GM23338 (cell line): ENCODE measurements around the gene CDH4. TPM values are rescaled to one million over a fixed set of nuclear protein-coding genes. Genes with fewer than 3 reads are reported as not detected.

Source experiments
- ATAC-seq: fragments of 200-7000 bp; cut with Tn5 transposase; 3 replicates; pipeline ENCODE4 v1.9.1; 2020
- DNase-seq: peaks from one replicate; pipeline ENCODE4 v3.0.0-alpha.2; 2015; ENCODE audit warnings: low spot score
- H2AFZ ChIP-seq: fragments of 200-600 bp; sonication (generic); 2 replicates; pipeline ENCODE4 v1.8.0; 2016; ENCODE audit warnings: antibody characterized with exemption, mild to moderate bottlenecking, moderate library complexity
- H3F3A ChIP-seq: fragments of 200-600 bp; sonication (generic); replicated peaks from 2 replicates; pipeline ENCODE4 v1.8.0; 2017; ENCODE audit warnings: antibody characterized with exemption, mixed run types, low read depth
- H3K27ac ChIP-seq: fragments of 200-600 bp; sonication (generic); 2 replicates; pipeline ENCODE4 v1.6.1; 2016; ENCODE audit warnings: low read depth
- H3K27me3 ChIP-seq: fragments of 200-600 bp; sonication (generic); 2 replicates; pipeline ENCODE4 v1.8.0; 2016; ENCODE audit warnings: mild to moderate bottlenecking, mixed run types, moderate library complexity; ENCODE audit not compliant: insufficient read depth
- H3K36me3 ChIP-seq: fragments of 200-600 bp; sonication (generic); 2 replicates; pipeline ENCODE4 v1.8.0; 2016; ENCODE audit warnings: mild to moderate bottlenecking; ENCODE audit not compliant: insufficient read depth
- H3K4me1 ChIP-seq: fragments of 200-600 bp; sonication (generic); 2 replicates; pipeline ENCODE4 v1.8.0; 2016; ENCODE audit warnings: mild to moderate bottlenecking, moderate library complexity; ENCODE audit not compliant: insufficient read depth
- H3K4me2 ChIP-seq: fragments of 200-600 bp; sonication (generic); 2 replicates; pipeline ENCODE4 v1.7.1; 2017; ENCODE audit warnings: mixed run types
- H3K4me3 ChIP-seq: fragments of 200-600 bp; sonication (generic); 2 replicates; pipeline ENCODE4 v1.6.1; 2016; ENCODE audit warnings: mixed run types
- H3K79me2 ChIP-seq: fragments of 200-600 bp; sonication (generic); replicated peaks from 2 replicates; pipeline ENCODE4 v1.8.0; 2017; ENCODE audit warnings: mild to moderate bottlenecking; ENCODE audit not compliant: insufficient read depth
- H3K9me2 ChIP-seq: fragments of 200-600 bp; sonication (generic); 2 replicates; pipeline ENCODE4 v1.8.0; 2017; ENCODE audit not compliant: insufficient read depth
- H4K20me1 ChIP-seq: fragments of 200-600 bp; sonication (generic); replicated peaks from 2 replicates; pipeline ENCODE4 v1.8.0; 2017; ENCODE audit warnings: mild to moderate bottlenecking; ENCODE audit not compliant: insufficient read depth
- H3K27ac Mint-ChIP-seq: 2 replicates; pipeline ENCODE4 v1.8.0; 2020; ENCODE audit warnings: inconsistent platforms, mild to moderate bottlenecking, moderate library complexity, mixed read lengths
- H3K27me3 Mint-ChIP-seq: 3 replicates; pipeline ENCODE4 v1.8.0; 2022; ENCODE audit warnings: low read depth, mild to moderate bottlenecking, moderate library complexity, mixed read lengths, inconsistent platforms; ENCODE audit not compliant: insufficient read depth, poor library complexity
- H3K36me3 Mint-ChIP-seq: 3 replicates; pipeline ENCODE4 v1.8.0; 2021; ENCODE audit warnings: low read depth, mild to moderate bottlenecking, inconsistent platforms, moderate library complexity, mixed read lengths
- H3K4me1 Mint-ChIP-seq: 3 replicates; pipeline ENCODE4 v1.8.0; 2020; ENCODE audit warnings: mild to moderate bottlenecking, inconsistent platforms, mixed read lengths
- H3K4me3 Mint-ChIP-seq: 3 replicates; pipeline ENCODE4 v1.8.0; 2021; ENCODE audit warnings: moderate library complexity, mild to moderate bottlenecking, inconsistent platforms, mixed read lengths
- H3K9me3 Mint-ChIP-seq: 3 replicates; pipeline ENCODE4 v1.8.0; 2020; ENCODE audit warnings: moderate library complexity, mild to moderate bottlenecking, inconsistent platforms, mixed read lengths
- ETS1 ChIP-seq: IDR thresholded peaks from 2 replicates; pipeline ENCODE4 v1.6.1; 2016; ENCODE audit warnings: antibody characterized with exemption
- EZH2 ChIP-seq: fragments of 200-600 bp; sonication (generic); IDR thresholded peaks from one replicate; pipeline ENCODE4 v1.8.0; 2017; ENCODE audit warnings: antibody characterized with exemption, mild to moderate bottlenecking, low read depth; ENCODE audit not compliant: unreplicated experiment
- EZH2phosphoT487 ChIP-seq: fragments of 200-600 bp; sonication (generic); IDR thresholded peaks from one replicate; pipeline ENCODE4 v1.8.1; 2018; ENCODE audit warnings: antibody characterized with exemption; ENCODE audit not compliant: unreplicated experiment
- JUNB ChIP-seq: IDR thresholded peaks from one replicate; pipeline ENCODE4 v1.6.1; 2016; ENCODE audit warnings: antibody characterized with exemption; ENCODE audit not compliant: unreplicated experiment
- NANOG ChIP-seq: IDR thresholded peaks from 2 replicates; pipeline ENCODE4 v1.6.1; 2016; ENCODE audit warnings: antibody characterized with exemption, borderline replicate concordance
- POLR2AphosphoS5 ChIP-seq: IDR thresholded peaks from 2 replicates; pipeline ENCODE4 v1.6.1; 2016; ENCODE audit warnings: antibody characterized with exemption, low read depth
- REST ChIP-seq: IDR thresholded peaks from one replicate; pipeline ENCODE4 v1.6.1; 2018; ENCODE audit warnings: antibody characterized with exemption; ENCODE audit not compliant: unreplicated experiment
- STAT1 ChIP-seq: IDR thresholded peaks from one replicate; pipeline ENCODE4 v1.6.1; 2016; ENCODE audit warnings: antibody characterized with exemption; ENCODE audit not compliant: unreplicated experiment
- ZNF114 ChIP-seq: fragments of 250-450 bp; sonication (Bioruptor Pico); IDR thresholded peaks from 2 replicates; pipeline ENCODE4 v1.5.0; 2020; ENCODE audit warnings: mild to moderate bottlenecking, moderate library complexity
- ZNF462 ChIP-seq: fragments of 250-450 bp; sonication (Bioruptor Pico); IDR thresholded peaks from 2 replicates; pipeline ENCODE4 v1.5.0; 2020; ENCODE audit warnings: mild to moderate bottlenecking, moderate library complexity
- polyA plus RNA-seq: library from polyadenylated mRNA; unstranded; fragments of >200 nt; fragmentation: Nextera tagmentation; extraction: Ambion mirVana; gene quantifications from 2 replicates; pipeline ENCODE4 v1.2.1, GENCODE V29; 2016
- total RNA-seq: library from RNA; depleted of rRNA; stranded (reverse); fragments of >200 nt; shearing (Covaris generic); gene quantifications from 2 replicates; pipeline ENCODE4 v1.2.3, GENCODE V29; 2014

The CDH4 gene
- total and polyA plus RNA-seq, 2 experiments from 2014 or later: 1.2 to 4.2 TPM

DNA sequence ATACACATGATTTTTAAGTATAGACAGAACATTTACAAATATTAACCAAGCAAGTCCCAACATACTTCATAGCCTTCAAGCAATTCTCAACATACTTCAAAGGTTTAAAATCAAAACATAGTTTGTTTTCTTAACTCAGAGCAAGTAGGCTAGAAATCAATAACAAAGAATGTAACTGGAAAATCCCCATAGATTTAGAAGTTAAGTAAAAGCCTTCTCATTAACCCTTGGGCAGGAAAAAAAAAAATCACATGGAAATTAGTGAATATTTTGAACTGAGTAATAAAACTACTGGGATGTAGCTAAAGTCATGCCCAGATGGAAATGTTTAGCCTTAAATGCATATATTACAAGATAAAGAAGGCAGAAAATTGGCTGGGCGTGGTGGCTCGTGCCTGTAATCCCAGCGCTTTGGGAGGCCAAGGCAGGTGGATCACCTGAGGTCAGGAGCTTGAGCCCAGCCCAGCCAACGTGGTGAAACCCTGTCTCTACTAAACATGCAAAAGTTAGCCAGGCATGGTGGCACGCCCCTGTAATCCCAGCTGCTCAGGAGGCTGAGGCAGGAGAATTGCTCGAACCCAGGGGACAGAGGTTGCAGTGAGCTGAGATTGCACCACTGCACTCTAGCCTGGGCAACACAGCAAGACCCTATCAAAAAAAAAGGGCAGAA lies 497.5 kb downstream of the CDH4 start:
- no peak overlapping the region for H3K4me3 ChIP-seq
- Mint-ChIP-seq H3K27ac (no peak overlapping the region), H3K36me3 (0 out of 3 replicates have a peak, but pooled peaks cover 3% of the 10 kb centered on the region), H3K4me3 (no peak overlapping the region), H3K4me1 (peaks cover 15% of the 10 kb centered on the region), H3K9me3 (peaks cover 15% of the 10 kb centered on the region), H3K27me3 (peaks cover 7% of the 10 kb centered on the region)
- H3K4me2 ChIP-seq: no peak overlapping the region
- H4K20me1 ChIP-seq: no peaks in the 10 kb centered on the region
- no peaks in the 10 kb centered on the region for H3K9me2 ChIP-seq
- no peaks in the 10 kb centered on the region for H3F3A ChIP-seq
- no peak overlapping the region for H3K27ac ChIP-seq
- H3K4me1 ChIP-seq: peaks cover 3% of the 10 kb centered on the region; the same call in 1 of the 2 replicates
- no peaks in the 10 kb centered on the region for H3K79me2 ChIP-seq
- TF ChIP-seq ZNF114 (no peak), POLR2AphosphoS5 (no peak), EZH2 (no peak), ZNF462 (CRISPR knock-in tag) (no peak), JUNB (no peak), NANOG (no peak), ETS1 (no peak), STAT1 (no peak), REST (no peak), EZH2phosphoT487 (no peak)
- no peaks in the 10 kb centered on the region for H3K27me3 ChIP-seq
- DNase-seq: no peak
- peaks cover 5% of the 10 kb centered on the region; the same call in 1 of the 2 replicates for H3K36me3 ChIP-seq
- ATAC-seq: no peak
- H2AFZ ChIP-seq: no peak overlapping the region
